PC-9 (cell line): Measurements from ENCODE around the gene SPRED1. TPM values are rescaled to one million over a fixed set of nuclear protein-coding genes. Genes with fewer than 3 reads are reported as not detected.
A peak's percentile ranks its signal among the peaks of the same experiment; 100 is the strongest.

Experiments used
- BruUV-seq: library from RNA; stranded (reverse); fragments of 400-500 nt; replicated peaks from 2 replicates; lab custom pipeline; 2021; lab: Mats Ljungman, UMichigan
- CTCF ChIA-PET: fragments of 300-600 bp; sonication (Branson Sonifier 250); formaldehyde crosslinking; loops from one replicate; lab custom pipeline; 2022; ENCODE audit warnings: antibody characterized with exemption; lab: Charles Lee
- POLR2A ChIA-PET: fragments of 300-600 bp; sonication (Branson Sonifier 250); formaldehyde crosslinking; loops from one replicate; lab custom pipeline; 2022; ENCODE audit warnings: antibody characterized with exemption; ENCODE audit not compliant: unreplicated experiment; lab: Charles Lee
- DNase-seq, 2 experiments: peaks; one replicate each; pipeline versions ENCODE4 v3.0.0 to v3.0.0-alpha.2; 2015 to 2022; ENCODE audit warnings: mixed read lengths in 1 of 2
- H2AFZ ChIP-seq: fragments of 200-600 bp; sonication (generic); 2 replicates; pipeline ENCODE4 v1.8.1; 2017; ENCODE audit warnings: antibody characterized with exemption
- H3F3A ChIP-seq: fragments of 200-600 bp; sonication (generic); 2 replicates; pipeline ENCODE4 v1.8.1; 2017; ENCODE audit warnings: antibody characterized with exemption, mild to moderate bottlenecking, low read depth; ENCODE audit not compliant: insufficient read depth
- H3K27ac ChIP-seq: fragments of 200-600 bp; sonication (generic); 2 replicates; pipeline ENCODE4 v1.6.1; 2016; ENCODE audit warnings: mixed run types
- H3K27me3 ChIP-seq: fragments of 200-600 bp; sonication (generic); 2 replicates; pipeline ENCODE4 v1.6.1; 2016; ENCODE audit warnings: low read depth, mixed run types; ENCODE audit not compliant: insufficient read depth
- H3K36me3 ChIP-seq: fragments of 200-600 bp; sonication (generic); 2 replicates; pipeline ENCODE4 v1.6.1; 2016; ENCODE audit warnings: low read depth, mixed run types
- H3K4me1 ChIP-seq: fragments of 200-600 bp; sonication (generic); replicated peaks from 2 replicates; pipeline ENCODE4 v1.6.1; 2016; ENCODE audit warnings: mixed run types; ENCODE audit not compliant: insufficient read depth
- H3K4me2 ChIP-seq: fragments of 200-600 bp; sonication (generic); 2 replicates; pipeline ENCODE4 v1.6.1; 2017; ENCODE audit warnings: mixed run types
- H3K4me3 ChIP-seq: fragments of 200-600 bp; sonication (generic); 2 replicates; pipeline ENCODE4 v1.6.1; 2016; ENCODE audit warnings: mixed run types
- H3K79me2 ChIP-seq: fragments of 200-600 bp; sonication (generic); 2 replicates; pipeline ENCODE4 v1.6.1; 2017; ENCODE audit warnings: low read depth, mixed run types
- H3K9me2 ChIP-seq: fragments of 200-600 bp; sonication (generic); 2 replicates; pipeline ENCODE4 v1.8.1; 2017; ENCODE audit warnings: mild to moderate bottlenecking; ENCODE audit not compliant: insufficient read depth
- H3K9me3 ChIP-seq: fragments of 200-600 bp; sonication (generic); 2 replicates; pipeline ENCODE4 v1.8.1; 2016; ENCODE audit warnings: low read depth; ENCODE audit not compliant: insufficient read depth
- H4K20me1 ChIP-seq: fragments of 200-600 bp; sonication (generic); 2 replicates; pipeline ENCODE4 v1.8.1; 2017; ENCODE audit not compliant: insufficient read depth
- CTCF ChIP-seq: fragments of 200-600 bp; sonication (generic); conservative IDR thresholded peaks from 2 replicates; pipeline ENCODE4 v1.6.1; 2017; ENCODE audit warnings: mixed run types, antibody characterized with exemption, mild to moderate bottlenecking, moderate library complexity
- EZH2 ChIP-seq: fragments of 200-600 bp; sonication (generic); IDR thresholded peaks from 2 replicates; pipeline ENCODE4 v1.8.0; 2017; ENCODE audit warnings: antibody characterized with exemption, low read depth
- intact Hi-C: fragments of 100-400 bp; cut with micrococcal nuclease; formaldehyde crosslinking; loops from one replicate; pipeline ENCODE4 v1.10.0; 2022; ENCODE audit not compliant: unreplicated experiment
- total RNA-seq: library from RNA; stranded (reverse); gene quantifications from 2 replicates; pipeline ENCODE4 v1.2.3, GENCODE V29; 2021

Gene SPRED1
- total RNA-seq, 1 experiment from 2014 or later, result 16.5 TPM

GRCh38 chr15:38391191-38391590 lies 138.6 kb downstream of the SPRED1 start:
- no peaks in the 10 kb centered on the region for H3K36me3 ChIP-seq
- no peak overlapping the region for H3K4me2 ChIP-seq
- no TSS peak for BruUV-seq
- H3K27ac ChIP-seq, result no peak overlapping the region
- no peak for TF ChIP-seq CTCF
- no peak for TF ChIP-seq EZH2
- no peaks in the 10 kb centered on the region for H3K4me1 ChIP-seq
- no peak overlapping the region for H2AFZ ChIP-seq
- no peaks in the 10 kb centered on the region for H3K9me3 ChIP-seq
- intact Hi-C loops, result loop anchor here (2.0 kb wide), 1 partner anchor 396 kb away; no protein-coding TSS in a partner anchor
- H3K4me3 ChIP-seq, result no peak overlapping the region
- H3F3A ChIP-seq, result no peaks in the 10 kb centered on the region
- DNase-seq, result no peak
- H4K20me1 ChIP-seq, result no peaks in the 10 kb centered on the region
- H3K27me3 ChIP-seq, result no peaks in the 10 kb centered on the region
- POLR2A ChIA-PET, result no interaction called here
- CTCF ChIA-PET, result no interaction called here
- no peaks in the 10 kb centered on the region; the same call in 1 of the 2 replicates for H3K9me2 ChIP-seq
- no peaks in the 10 kb centered on the region for H3K79me2 ChIP-seq

DNA sequence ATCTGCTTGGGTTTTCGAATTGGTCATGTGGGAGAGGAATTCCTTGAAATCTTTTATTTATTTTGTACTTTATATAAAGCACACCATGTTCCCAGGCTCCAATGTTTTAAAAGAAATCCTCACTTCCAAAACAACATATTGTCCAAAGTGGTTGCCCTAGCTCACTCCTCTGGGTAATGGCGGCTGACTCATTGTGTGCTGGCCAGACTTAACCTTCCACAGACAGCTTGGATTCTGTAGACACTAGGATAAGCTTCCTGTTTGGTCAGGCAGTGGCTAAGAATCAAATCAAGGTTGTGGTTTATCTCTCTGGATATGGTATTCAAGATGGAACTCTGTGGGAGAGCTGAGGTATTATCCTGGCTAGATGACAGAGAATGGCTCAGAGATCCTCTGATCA lies 145.5 kb downstream of the SPRED1 start:
- intact Hi-C loops, result no loop called here
- no peaks in the 10 kb centered on the region for H4K20me1 ChIP-seq
- 0 out of 2 replicates have a peak, but pooled peaks cover 7% of the 10 kb centered on the region for H3K4me1 ChIP-seq
- no peaks in the 10 kb centered on the region for H3K79me2 ChIP-seq
- H3K36me3 ChIP-seq, result no peaks in the 10 kb centered on the region
- DNase-seq, result peak in 1 of 2 experiments; percentile 38
- H3K9me2 ChIP-seq, result no peaks in the 10 kb centered on the region
- H3K4me3 ChIP-seq, result no peak overlapping the region
- ChIA-PET POLR2A (interaction anchor here (0.5 to 1.1 kb wide), 3 partner anchors 23 to 182 kb away, joined by 3 to 9 read pairs (median 5); no protein-coding TSS in a partner anchor), CTCF (interaction anchor here (0.7 kb wide), 1 partner anchor 8 kb away, joined by 3 read pairs; no protein-coding TSS in a partner anchor)
- no peaks in the 10 kb centered on the region for H3K27me3 ChIP-seq
- no peaks in the 10 kb centered on the region for H3F3A ChIP-seq
- no peak for TF ChIP-seq CTCF
- TF ChIP-seq EZH2, result no peak
- H3K27ac ChIP-seq, result no peak overlapping the region
- H2AFZ ChIP-seq, result no peak overlapping the region
- no peaks in the 10 kb centered on the region for H3K9me3 ChIP-seq
- H3K4me2 ChIP-seq, result no peak overlapping the region
- BruUV-seq, result no TSS peak

GRCh38 chr15:38401106-38401505 lies 148.5 kb downstream of the SPRED1 start:
- H3K27me3 ChIP-seq, result no peaks in the 10 kb centered on the region
- no peaks in the 10 kb centered on the region for H3F3A ChIP-seq
- H3K36me3 ChIP-seq, result no peaks in the 10 kb centered on the region
- no peak overlapping the region for H3K27ac ChIP-seq
- POLR2A ChIA-PET, result no interaction called here
- intact Hi-C loops, result no loop called here
- CTCF ChIA-PET, result no interaction called here
- H3K9me2 ChIP-seq, result no peaks in the 10 kb centered on the region
- H2AFZ ChIP-seq, result no peak overlapping the region
- no peaks in the 10 kb centered on the region for H4K20me1 ChIP-seq
- H3K79me2 ChIP-seq, result no peaks in the 10 kb centered on the region
- DNase-seq, result no peak
- BruUV-seq, result no TSS peak
- no peak overlapping the region for H3K4me3 ChIP-seq
- 0 out of 2 replicates have a peak, but pooled peaks cover 7% of the 10 kb centered on the region for H3K4me1 ChIP-seq
- no peak for TF ChIP-seq CTCF
- TF ChIP-seq EZH2, result no peak
- no peak overlapping the region for H3K4me2 ChIP-seq
- H3K9me3 ChIP-seq, result no peaks in the 10 kb centered on the region
